C4-2B (cell line): ENCODE data around the gene CHCHD10.

Experiments used
- H3K27ac ChIP-seq: fragments of 450-650 bp; 2 replicates; pipeline ENCODE4 v1.5.1; 2017
- ZFX ChIP-seq: fragments of 450-650 bp; IDR thresholded peaks from 2 replicates; pipeline ENCODE4 v1.6.1; 2017
- TF ChIP-seq, protein P1 (sequence below): fragments of 450-650 bp; conservative IDR thresholded peaks from 2 replicates; pipeline ENCODE4 v1.5.1; 2017; ENCODE audit warnings: mild to moderate bottlenecking

Gene CHCHD10

DNA sequence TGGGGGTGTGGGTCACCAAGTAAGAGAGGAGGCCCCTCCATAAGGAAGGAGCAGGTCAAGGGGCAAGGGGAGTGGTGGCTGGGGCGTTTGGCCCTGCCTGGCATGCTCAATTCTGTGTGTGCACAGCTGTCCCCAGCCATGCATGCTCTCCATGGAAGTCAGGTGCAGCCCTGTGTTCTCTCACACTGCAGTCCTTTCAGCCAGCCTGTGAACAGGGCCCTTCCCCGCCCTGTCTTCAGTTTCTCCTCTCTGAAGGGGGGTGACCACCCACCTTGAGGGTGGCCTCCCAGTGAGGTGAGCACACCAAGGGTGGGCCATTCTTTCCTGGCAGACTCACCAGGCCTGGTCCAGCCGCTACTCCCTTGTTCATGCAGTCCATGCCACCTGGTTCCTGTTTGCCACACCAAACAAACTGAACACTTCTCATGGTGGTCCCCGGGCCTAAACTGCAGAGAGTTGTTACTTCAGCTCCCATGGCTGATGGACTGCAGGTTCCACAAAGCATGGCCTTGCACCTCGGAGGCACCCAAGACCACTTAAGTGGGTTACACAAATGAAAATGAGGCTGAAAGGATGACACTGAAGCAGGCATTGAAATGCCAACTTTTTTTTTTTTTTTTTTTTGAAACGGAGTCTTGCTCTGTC is 1.7 kb upstream of the CHCHD10 start:
- no peak for TF ChIP-seq ZFX
- TF ChIP-seq, protein P1, sequence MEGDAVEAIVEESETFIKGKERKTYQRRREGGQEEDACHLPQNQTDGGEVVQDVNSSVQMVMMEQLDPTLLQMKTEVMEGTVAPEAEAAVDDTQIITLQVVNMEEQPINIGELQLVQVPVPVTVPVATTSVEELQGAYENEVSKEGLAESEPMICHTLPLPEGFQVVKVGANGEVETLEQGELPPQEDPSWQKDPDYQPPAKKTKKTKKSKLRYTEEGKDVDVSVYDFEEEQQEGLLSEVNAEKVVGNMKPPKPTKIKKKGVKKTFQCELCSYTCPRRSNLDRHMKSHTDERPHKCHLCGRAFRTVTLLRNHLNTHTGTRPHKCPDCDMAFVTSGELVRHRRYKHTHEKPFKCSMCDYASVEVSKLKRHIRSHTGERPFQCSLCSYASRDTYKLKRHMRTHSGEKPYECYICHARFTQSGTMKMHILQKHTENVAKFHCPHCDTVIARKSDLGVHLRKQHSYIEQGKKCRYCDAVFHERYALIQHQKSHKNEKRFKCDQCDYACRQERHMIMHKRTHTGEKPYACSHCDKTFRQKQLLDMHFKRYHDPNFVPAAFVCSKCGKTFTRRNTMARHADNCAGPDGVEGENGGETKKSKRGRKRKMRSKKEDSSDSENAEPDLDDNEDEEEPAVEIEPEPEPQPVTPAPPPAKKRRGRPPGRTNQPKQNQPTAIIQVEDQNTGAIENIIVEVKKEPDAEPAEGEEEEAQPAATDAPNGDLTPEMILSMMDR: no peak
- no peak overlapping the region for H3K27ac ChIP-seq

DNA sequence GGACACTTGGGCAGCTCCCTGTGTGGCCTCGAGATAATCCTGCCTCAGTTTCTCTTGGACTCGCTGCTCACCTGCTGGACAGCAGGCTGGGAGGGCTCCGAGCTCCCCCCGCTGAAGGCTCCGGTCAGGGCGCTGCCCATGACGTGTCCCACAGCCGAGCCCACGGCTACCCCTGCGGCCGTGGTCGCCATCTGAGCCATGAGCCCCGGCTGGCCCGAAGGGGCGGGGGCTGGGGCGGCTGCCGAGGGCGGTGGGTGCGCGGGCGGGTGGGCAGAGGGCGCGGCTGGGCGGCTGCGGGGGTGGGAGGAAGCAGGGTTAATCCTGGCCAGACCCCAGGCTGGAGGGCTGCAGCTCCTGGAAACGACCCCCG is 484 bp downstream of the CHCHD10 start:
- TF ChIP-seq, protein P1: no peak
- TF ChIP-seq ZFX: no peak
- peak overlapping the region; percentile 90 for H3K27ac ChIP-seq

DNA sequence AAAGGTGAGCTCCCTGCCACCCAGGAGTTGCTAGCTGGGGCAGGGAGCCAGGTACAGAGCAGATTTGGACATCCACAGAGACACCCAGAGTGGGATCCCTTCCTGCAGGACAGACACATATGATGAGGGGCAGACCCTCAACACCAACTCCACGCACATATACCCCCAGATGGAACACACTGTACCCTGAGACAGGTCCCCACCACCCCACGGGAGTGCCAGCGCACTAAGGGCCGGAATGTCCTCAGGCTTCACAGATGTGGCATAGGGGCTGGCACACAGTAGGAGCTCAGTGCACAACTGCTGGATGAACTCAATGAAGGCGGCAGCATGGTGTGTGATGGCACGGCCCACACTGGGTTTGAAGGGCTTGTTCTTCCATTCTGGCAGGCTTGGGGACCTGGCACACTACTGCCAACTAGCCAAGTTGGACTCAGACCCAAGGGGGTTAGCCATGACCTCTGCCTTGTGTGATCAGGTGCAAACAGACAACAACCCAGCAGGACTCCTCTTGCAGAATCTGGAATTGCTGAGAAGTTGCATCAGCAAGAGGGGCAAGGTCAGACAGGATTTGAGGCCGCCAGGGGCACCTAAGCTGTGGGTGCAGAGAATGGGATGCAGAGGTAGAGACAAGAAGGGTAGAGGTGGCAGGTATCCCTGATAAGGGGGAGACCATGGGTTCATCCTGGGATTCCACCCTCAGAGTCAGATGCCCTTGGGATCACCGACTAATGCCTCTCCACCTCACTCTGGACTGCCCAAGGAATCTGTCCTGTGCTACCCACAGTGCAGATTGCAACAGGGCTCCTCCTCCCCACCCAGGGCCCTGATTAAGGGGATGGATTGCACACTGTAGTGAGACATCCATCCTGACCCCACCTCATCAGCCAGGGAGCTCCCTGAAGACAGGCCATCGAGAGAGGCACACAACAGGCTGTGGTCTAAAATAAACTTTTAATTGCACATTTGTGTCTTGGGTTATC is 2.6 kb downstream of the CHCHD10 start:
- H3K27ac ChIP-seq: no peak overlapping the region; the same call in 1 of the 2 replicates
- TF ChIP-seq ZFX: no peak
- TF ChIP-seq, protein P1: no peak

DNA sequence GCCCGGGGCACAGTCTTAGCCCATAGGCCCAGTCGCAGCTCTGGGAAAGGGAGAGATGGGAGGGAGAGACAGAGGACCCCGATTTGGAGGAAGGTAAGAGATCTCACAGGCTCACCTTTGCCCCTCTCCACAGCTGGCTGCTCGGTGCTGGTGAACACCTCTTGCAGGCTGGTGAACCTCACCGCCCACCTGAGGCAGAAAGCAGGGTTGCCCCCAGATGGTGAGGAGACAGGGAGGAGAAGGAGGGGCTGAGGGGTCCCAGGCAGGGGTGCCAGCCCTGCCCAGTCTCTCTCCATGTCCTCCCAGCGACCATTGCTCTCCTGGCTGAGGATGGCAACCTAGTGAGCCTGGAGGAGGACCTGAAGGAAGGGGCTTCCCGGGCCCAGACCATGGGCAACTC is 3.8 kb downstream of the CHCHD10 start:
- no peak overlapping the region for H3K27ac ChIP-seq
- no peak for TF ChIP-seq ZFX
- TF ChIP-seq, protein P1: no peak

DNA sequence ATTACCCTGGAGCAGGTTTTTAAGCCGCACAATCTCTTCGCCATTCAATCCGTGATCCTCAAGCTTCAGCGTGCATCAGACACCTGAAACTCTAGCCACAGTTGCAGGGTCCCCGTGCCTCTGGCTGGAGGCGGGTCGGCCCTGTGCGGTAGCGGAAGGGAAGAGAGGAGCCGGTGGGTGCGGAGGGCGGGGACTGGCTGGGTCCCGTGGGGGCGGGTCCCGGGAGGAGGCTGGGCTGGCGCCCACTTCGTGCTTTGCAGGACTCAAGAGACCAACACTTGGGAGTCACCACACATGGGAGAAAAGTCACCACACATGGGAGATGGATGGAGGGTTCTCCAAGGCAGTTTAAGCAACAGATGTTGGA is 4.2 kb downstream of the CHCHD10 start:
- H3K27ac ChIP-seq: no peak overlapping the region

DNA sequence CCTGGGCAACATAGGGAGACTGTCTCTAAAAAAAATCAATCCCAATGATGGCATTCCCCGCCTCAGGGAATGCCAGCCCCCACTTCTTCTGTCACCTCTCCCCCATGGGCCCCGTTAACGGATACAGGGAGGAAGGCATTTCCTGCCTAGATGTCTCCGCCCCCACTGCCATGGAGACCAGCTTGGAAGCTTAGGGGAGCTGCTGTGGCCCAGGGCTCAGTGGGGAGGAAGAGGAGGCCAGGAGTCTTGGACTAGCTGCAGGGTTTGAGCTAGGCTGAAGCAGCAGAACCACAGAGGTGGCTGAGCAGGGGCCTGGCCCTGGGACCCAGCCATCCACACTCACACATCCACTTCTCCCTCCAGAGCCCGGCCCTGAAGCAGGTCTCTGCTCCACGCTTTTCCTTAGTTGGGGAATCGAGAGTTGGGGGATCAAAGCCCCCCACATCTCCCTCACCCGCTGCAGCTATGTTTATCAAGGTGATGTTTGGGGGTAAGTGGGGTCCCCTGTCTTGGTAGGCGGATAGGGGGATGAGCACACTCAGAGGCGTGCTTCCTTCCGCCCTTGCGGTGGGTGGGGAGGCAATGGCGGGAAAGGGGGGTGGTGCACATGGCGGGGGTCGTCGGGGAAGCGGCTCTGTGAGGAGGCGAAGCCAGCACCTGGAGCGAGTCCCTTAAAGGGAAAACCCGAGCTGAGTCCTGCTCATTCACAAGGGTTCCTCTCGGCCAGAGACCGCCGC is 4.8 kb downstream of the CHCHD10 start, which contains the start of gene C22orf15:
TSS of gene C22orf15 (plus strand) at position 149 of the 737 bp plus-strand sequence. CDS start at position 466, 317 bp downstream.
- TF ChIP-seq, protein P1: no peak
- TF ChIP-seq ZFX: no peak
- H3K27ac ChIP-seq: no peak within 1 kb of the TSS

More for the DNA sequence above, 4.2 kb downstream of the CHCHD10 start:
- TF ChIP-seq, protein P1: no peak
- no peak for TF ChIP-seq ZFX
